Sigmoid colon (tissue), 7 donors: ENCODE results near the gene TUBB. TPM values are rescaled to one million over a fixed set of nuclear protein-coding genes. Genes with fewer than 3 reads are reported as not detected.

Experiments used
- DNase-seq: peaks from one replicate; pipeline ENCODE4 v3.0.0-alpha.2; 2019
- H3K27ac ChIP-seq, 4 donors: fragments of 200-600 bp; sonication (generic); one replicate each; pipeline ENCODE4 v1.5.1; 2016 to 2019; ENCODE audit warnings: mild to moderate bottlenecking in 1 of 4
- H3K27me3 ChIP-seq, 3 donors: fragments of 200-600 bp; sonication (generic); one replicate each; pipeline ENCODE4 v1.5.1; 2019; ENCODE audit warnings: mild to moderate bottlenecking in 1 of 3
- H3K36me3 ChIP-seq, 4 donors: fragments of 200-600 bp; sonication (generic); one replicate each; pipeline ENCODE4 v1.5.1; 2016 to 2019
- H3K4me1 ChIP-seq, 4 donors: fragments of 200-600 bp; sonication (generic); one replicate each; pipeline ENCODE4 v1.5.1; 2017 to 2019
- H3K4me3 ChIP-seq, 4 donors: fragments of 200-600 bp; sonication (generic); one replicate each; pipeline ENCODE4 v1.5.1; 2017 to 2019; ENCODE audit warnings: mild to moderate bottlenecking in 2 of 4, moderate library complexity in 1 of 4
- H3K9me3 ChIP-seq, 4 donors: fragments of 200-600 bp in 3 of 4; sonication (generic) in 3 of 4; one replicate each; pipeline versions ENCODE4 v1.5.1 to v1.6.1; 2013 to 2019
- EP300 ChIP-seq, 4 donors: sonication (generic); formaldehyde crosslinking; IDR thresholded peaks; one replicate each; pipeline ENCODE4 v1.6.1; 2017; ENCODE audit warnings: antibody characterized with exemption in 4 of 4
- POLR2A ChIP-seq, 2 donors: fragments of 450-650 bp; IDR thresholded peaks; one replicate each; pipeline ENCODE4 v1.6.1; 2016; ENCODE audit warnings: antibody characterized with exemption in 2 of 2, mild to moderate bottlenecking in 2 of 2, moderate library complexity in 2 of 2
- POLR2AphosphoS5 ChIP-seq, 4 donors: sonication (generic); formaldehyde crosslinking; IDR thresholded peaks; one replicate each; pipeline ENCODE4 v1.6.1; 2017; ENCODE audit warnings: antibody characterized with exemption in 4 of 4
- WGBS, 2 donors: extraction: QIAGEN DNeasy Blood & Tissue Kit; methylation state at CpG; one replicate each; pipeline ENCODE4 v1.1.7; 2013; 5-methylcytosine and 5-hydroxymethylcytosine counted together
- intact Hi-C: fragments of 100-400 bp; cut with DNase I; formaldehyde crosslinking; loops from one replicate; pipeline ENCODE4 v1.15.1; 2023
- polyA plus RNA-seq, 3 donors: library from polyadenylated mRNA; stranded (reverse); fragments of 200-250 nt; gene quantifications; one replicate each; pipeline ENCODE4 v1.2.3, GENCODE V29; 2013
- total RNA-seq, 4 donors: library from RNA; depleted of rRNA; stranded (reverse); fragments of >200 nt; gene quantifications; one replicate each; pipeline ENCODE4 v1.1.0, GENCODE V29; 2016
- TF ChIP-seq, protein P1 (sequence below), 4 experiments: fragments of 450-650 bp in 3 of 4; fragments of 200-600 bp in 1 of 4; IDR thresholded peaks; one replicate each; pipeline ENCODE4 v1.5.1; 2016 to 2019; ENCODE audit warnings: antibody characterized with exemption in 4 of 4, mild to moderate bottlenecking in 3 of 4, moderate library complexity in 2 of 4
- donor health status: healthy with polysubstance abuse.
- donor health status: Bipolar disorder and iron deficiency.
- donor health status: healthy.

Gene TUBB
- total and polyA plus RNA-seq, 7 donors: 96.1 to 306 (median 267) TPM

DNA sequence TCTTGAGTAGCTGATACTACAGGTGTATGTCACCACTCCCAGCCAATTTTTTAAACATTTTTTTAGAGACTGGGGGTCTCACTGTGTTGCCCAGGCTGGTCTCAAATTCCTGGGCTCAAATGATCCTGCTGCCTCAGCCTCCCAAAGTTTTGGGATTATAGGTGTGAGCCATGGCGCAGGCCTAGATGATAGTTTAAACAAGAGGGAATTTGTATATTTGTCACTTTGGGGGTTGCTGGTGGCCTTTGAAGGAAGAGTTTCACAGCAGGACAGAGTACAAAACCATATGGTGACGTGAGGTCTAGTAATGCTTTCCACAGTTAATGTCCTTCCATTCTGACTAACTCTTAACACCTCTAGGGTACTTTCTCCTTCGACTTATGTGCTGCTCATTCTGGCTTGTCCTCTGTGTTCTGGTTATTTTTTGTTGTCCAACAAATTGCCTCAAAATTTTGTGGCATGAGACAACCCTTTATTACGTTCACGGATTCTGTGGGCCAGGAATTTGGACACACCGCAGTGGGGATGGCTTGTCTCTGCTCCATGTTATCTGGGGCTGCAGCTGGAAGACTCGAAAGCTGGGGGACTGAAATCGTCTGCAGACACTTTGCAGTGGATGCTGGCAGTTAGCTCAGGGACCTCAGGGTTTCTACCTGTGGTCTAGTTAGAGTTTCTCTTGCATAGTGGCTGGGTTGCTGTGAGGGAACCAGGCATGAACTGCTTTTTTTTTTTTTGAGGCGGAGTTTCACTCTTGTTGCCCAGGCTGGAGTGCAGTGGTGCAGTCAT lies 47.2 kb downstream of the TUBB start:
- H3K27ac ChIP-seq: no peak overlapping the region
- peaks cover 0 to 58% (median 35%) of the 10 kb centered on the region in 4 donors for H3K4me1 ChIP-seq
- intact Hi-C loops: no loop called here
- no peaks in the 10 kb centered on the region for H3K9me3 ChIP-seq
- no peak overlapping the region for H3K4me3 ChIP-seq
- TF ChIP-seq POLR2AphosphoS5 (IDR thresholded peaks at IDR 0.05): no peak
- TF ChIP-seq, protein P1, sequence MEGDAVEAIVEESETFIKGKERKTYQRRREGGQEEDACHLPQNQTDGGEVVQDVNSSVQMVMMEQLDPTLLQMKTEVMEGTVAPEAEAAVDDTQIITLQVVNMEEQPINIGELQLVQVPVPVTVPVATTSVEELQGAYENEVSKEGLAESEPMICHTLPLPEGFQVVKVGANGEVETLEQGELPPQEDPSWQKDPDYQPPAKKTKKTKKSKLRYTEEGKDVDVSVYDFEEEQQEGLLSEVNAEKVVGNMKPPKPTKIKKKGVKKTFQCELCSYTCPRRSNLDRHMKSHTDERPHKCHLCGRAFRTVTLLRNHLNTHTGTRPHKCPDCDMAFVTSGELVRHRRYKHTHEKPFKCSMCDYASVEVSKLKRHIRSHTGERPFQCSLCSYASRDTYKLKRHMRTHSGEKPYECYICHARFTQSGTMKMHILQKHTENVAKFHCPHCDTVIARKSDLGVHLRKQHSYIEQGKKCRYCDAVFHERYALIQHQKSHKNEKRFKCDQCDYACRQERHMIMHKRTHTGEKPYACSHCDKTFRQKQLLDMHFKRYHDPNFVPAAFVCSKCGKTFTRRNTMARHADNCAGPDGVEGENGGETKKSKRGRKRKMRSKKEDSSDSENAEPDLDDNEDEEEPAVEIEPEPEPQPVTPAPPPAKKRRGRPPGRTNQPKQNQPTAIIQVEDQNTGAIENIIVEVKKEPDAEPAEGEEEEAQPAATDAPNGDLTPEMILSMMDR (IDR thresholded peaks at IDR 0.05): no peak
- no peak for TF ChIP-seq EP300 (IDR thresholded peaks at IDR 0.05)
- no peak for TF ChIP-seq POLR2A (IDR thresholded peaks at IDR 0.05)
- H3K27me3 ChIP-seq: no peaks in the 10 kb centered on the region
- no peaks in the 10 kb centered on the region for H3K36me3 ChIP-seq
- 84 to 96% methylated on average over 9 of the region's 9 CpGs for WGBS, 2 donors
- DNase-seq: no peak

DNA sequence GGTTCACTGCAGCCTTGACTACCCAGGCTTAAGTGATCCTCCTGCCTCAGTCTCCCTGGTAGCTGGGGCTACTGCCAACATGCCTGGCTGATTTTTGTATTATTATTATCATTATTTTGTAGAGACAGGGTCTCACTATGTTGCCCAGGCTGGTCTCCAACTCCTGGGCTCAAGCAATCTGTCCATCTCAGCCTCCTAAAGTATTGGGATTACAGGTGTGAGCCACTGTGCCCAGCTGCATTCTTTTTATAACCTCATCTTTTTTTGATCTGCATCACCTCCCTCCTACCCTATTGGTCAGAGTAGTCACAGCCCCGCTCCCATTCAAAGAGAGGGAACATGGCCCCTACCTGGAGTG lies 47.8 kb downstream of the TUBB start:
- 94 to 98% methylated on average over 1 of the region's 1 CpG for WGBS, 2 donors
- intact Hi-C loops: no loop called here
- peaks cover 0 to 55% (median 35%) of the 10 kb centered on the region in 4 donors for H3K4me1 ChIP-seq
- TF ChIP-seq POLR2AphosphoS5 (IDR thresholded peaks at IDR 0.05) (no peak), EP300 (IDR thresholded peaks at IDR 0.05) (no peak), POLR2A (IDR thresholded peaks at IDR 0.05) (no peak)
- TF ChIP-seq, protein P1 (IDR thresholded peaks at IDR 0.05): no peak
- no peak for DNase-seq
- H3K4me3 ChIP-seq: no peak overlapping the region
- no peaks in the 10 kb centered on the region for H3K27me3 ChIP-seq
- no peaks in the 10 kb centered on the region for H3K9me3 ChIP-seq
- H3K27ac ChIP-seq: peak overlapping the region in 2 of 4 donors; percentile 84 to 92
- no peaks in the 10 kb centered on the region for H3K36me3 ChIP-seq

DNA sequence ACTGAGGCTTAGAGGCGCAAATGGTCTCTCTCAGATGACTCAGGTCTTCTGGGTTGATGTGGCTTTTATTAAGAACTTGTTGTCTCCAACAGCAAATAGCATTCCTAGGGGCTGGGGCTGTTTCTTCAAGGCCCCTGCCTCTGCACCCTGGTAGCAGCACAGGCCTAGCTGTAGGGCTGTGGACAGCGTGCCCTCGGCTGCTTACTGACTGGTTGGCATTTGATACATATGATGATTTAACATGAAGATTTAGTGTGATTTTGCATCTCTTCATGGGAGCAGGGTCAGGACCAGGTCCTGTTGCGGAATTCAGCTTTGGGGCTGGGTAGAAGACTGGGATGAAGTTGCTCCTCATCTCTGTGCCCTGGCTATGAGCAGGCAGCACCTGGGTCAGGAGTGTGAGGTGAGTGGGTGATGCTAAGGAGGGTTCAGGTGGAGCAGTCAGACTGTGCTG lies 48.5 kb downstream of the TUBB start:
- H3K36me3 ChIP-seq: no peaks in the 10 kb centered on the region
- peaks cover 0 to 48% (median 32%) of the 10 kb centered on the region in 4 donors for H3K4me1 ChIP-seq
- H3K9me3 ChIP-seq: no peaks in the 10 kb centered on the region
- no peaks in the 10 kb centered on the region for H3K27me3 ChIP-seq
- intact Hi-C loops: no loop called here
- H3K4me3 ChIP-seq: no peak overlapping the region
- 96 to 97% methylated on average over 4 of the region's 4 CpGs for WGBS, 2 donors
- DNase-seq: no peak
- peak overlapping the region in 3 of 4 donors; percentile 75 to 92 (median 84) for H3K27ac ChIP-seq
- TF ChIP-seq, protein P1 (IDR thresholded peaks at IDR 0.05): no peak
- TF ChIP-seq POLR2A (IDR thresholded peaks at IDR 0.05) (no peak), EP300 (IDR thresholded peaks at IDR 0.05) (no peak), POLR2AphosphoS5 (IDR thresholded peaks at IDR 0.05) (no peak)

DNA sequence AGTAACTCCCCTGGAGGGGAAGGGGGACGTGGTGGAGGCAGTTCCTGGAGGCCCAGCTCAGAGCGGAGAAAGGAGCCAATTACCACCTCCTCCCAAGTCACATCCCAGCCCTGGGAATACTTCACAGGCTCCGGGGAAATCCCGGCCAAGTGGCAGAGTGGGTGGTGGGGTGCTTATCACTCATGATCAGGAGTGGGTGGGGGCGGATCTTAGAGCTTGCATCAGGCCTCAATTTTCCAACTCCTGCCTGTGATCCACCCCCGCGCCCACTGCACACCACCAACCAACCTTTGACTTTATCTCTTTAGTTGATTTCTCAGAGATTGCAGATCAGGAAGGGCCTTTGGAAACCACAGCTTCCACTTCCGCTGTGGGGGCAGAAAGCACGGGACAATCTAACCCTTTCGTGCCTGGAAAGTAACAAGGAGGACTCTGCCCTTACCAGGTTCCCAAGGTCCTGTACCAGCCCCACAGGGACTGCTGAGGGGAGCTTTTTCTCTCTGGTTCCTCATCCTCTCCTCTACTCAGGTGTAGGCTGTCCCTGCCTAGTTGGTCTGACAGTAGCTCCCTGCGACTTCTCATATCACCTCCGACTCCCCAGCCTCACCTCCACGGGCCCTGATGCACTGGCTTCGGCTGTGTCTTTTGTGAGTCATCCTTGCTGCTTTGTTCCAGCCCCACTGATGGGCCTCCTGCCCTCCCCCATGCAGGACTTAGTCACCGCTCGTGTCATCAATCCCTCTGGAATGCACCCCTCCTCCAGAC lies 49.1 kb downstream of the TUBB start:
- Histone ChIP-seq H3K4me1 (peaks cover 0 to 43% (median 26%) of the 10 kb centered on the region in 4 donors), H3K9me3 (no peaks in the 10 kb centered on the region), H3K4me3 (no peak overlapping the region), H3K36me3 (no peaks in the 10 kb centered on the region), H3K27me3 (no peaks in the 10 kb centered on the region), H3K27ac (peak overlapping the region; percentile 60 to 92 (median 80))
- DNase-seq: peak; percentile 91
- intact Hi-C loops: no loop called here
- WGBS, 2 donors: 20 to 62% methylated on average over 16 of the region's 16 CpGs
- no peak for TF ChIP-seq POLR2A (IDR thresholded peaks at IDR 0.05)
- TF ChIP-seq EP300 (IDR thresholded peaks at IDR 0.05): peak in 2 of 4 donors; percentile 13 to 51
- peak in 2 of 4 donors; percentile 56 to 68 for TF ChIP-seq POLR2AphosphoS5 (IDR thresholded peaks at IDR 0.05)
- TF ChIP-seq, protein P1 (IDR thresholded peaks at IDR 0.05): no peak
